ENCODE results near the gene PRR15. TPM values are rescaled to one million over a fixed set of nuclear protein-coding genes. Genes with fewer than 3 reads are reported as not detected.
A peak's percentile ranks its signal among the peaks of the same experiment; 100 is the strongest.

The PRR15 gene
- total and polyA plus RNA-seq, 2 of the 13 experiments (the other 11 are each of a cell fraction or from before 2014, with no cell fraction given), result 2.3 to 7.8 TPM

DNA sequence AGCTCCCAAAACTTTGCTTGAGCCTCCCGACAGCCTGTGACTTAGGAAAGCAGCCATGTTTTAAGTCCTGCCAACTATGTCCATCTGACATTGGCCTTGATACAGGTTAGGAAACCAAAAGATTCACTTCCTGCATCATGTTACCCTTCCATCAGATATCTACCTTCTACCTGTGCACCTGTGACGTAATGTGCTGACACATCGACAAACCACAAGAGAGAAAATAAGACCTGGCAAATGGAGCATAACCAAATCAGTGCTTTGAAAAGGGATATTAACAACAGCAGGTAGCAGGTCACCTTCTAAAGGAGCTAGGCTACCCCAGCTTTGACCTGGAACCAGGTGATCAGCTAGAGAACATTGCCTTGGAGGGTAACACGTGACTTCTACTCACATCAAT, 14.8 kb upstream of the PRR15 start:
- 90% methylated on average over 4 of the region's 4 CpGs for WGBS (ENCODE audit: low lambda C conversion rate)
- ChIA-PET CTCF (ENCODE audit: low intra/inter-chr PET ratio, low total read pairs) (no interaction called here), POLR2A (interaction anchor here (1.1 kb wide), 1 partner anchor 10 kb away, joined by 3 read pairs; no protein-coding TSS in a partner anchor)
- no peak overlapping the region for H3K9ac ChIP-seq (ENCODE audit: insufficient read depth, low read depth, low read length)
- no peaks in the 10 kb centered on the region for H3K27me3 ChIP-seq (ENCODE audit: control insufficient read depth in 1 of 2, insufficient read depth in 2 of 2, low read length in 2 of 2)
- TF ChIP-seq MAFK (conservative IDR thresholded peaks at IDR 0.05 in 1 of 2, IDR thresholded peaks at IDR 0.05 in 1 of 2; ENCODE audit: low read length in 2 of 2) (peak in 1 of 2 experiments; percentile 59; a peak in 2 of 4 replicates), RNF2 (conservative IDR thresholded peaks at IDR 0.05; ENCODE audit: low read depth) (no peak), MAFF (IDR thresholded peaks at IDR 0.05; ENCODE audit: low read depth, low read length) (0 out of 2 replicates have a peak, but pooled peaks have one; percentile 31)
- TF ChIP-seq, protein P1, sequence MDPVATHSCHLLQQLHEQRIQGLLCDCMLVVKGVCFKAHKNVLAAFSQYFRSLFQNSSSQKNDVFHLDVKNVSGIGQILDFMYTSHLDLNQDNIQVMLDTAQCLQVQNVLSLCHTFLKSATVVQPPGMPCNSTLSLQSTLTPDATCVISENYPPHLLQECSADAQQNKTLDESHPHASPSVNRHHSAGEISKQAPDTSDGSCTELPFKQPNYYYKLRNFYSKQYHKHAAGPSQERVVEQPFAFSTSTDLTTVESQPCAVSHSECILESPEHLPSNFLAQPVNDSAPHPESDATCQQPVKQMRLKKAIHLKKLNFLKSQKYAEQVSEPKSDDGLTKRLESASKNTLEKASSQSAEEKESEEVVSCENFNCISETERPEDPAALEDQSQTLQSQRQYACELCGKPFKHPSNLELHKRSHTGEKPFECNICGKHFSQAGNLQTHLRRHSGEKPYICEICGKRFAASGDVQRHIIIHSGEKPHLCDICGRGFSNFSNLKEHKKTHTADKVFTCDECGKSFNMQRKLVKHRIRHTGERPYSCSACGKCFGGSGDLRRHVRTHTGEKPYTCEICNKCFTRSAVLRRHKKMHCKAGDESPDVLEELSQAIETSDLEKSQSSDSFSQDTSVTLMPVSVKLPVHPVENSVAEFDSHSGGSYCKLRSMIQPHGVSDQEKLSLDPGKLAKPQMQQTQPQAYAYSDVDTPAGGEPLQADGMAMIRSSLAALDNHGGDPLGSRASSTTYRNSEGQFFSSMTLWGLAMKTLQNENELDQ (CRISPR knock-in tag; IDR thresholded peaks at IDR 0.05; ENCODE audit: borderline replicate concordance), result no peak
- no peaks in the 10 kb centered on the region for H4K20me1 ChIP-seq (ENCODE audit: insufficient read depth, low read length)
- H3K27ac ChIP-seq (ENCODE audit: extremely low read length, insufficient read depth, low read length), result no peak overlapping the region
- FAIRE-seq (no peak), DNase-seq (ENCODE audit: low spot score) (no peak), ATAC-seq (no peak)
- intact Hi-C loops (cut with micrococcal nuclease; ENCODE audit: unreplicated experiment), result loop anchor here (10.0 kb wide), 1 partner anchor 54 kb away; no protein-coding TSS in a partner anchor
- peaks cover 0 to 4% of the 10 kb centered on the region in 2 experiments; a peak in 2 of 5 replicates for H3K36me3 ChIP-seq (replicated peaks in 1 of 2; ENCODE audit: control insufficient read depth in 1 of 2, insufficient read depth in 2 of 2, low read length in 2 of 2)
- H3K4me3 ChIP-seq (replicated peaks in 1 of 3; ENCODE audit: insufficient read depth in 1 of 3, low read depth in 2 of 3, low read length in 3 of 3), result no peak overlapping the region
- H3K9me3 ChIP-seq (ENCODE audit: low read length), result no peaks in the 10 kb centered on the region
- H2AFZ ChIP-seq (ENCODE audit: low read length), result no peak overlapping the region
- no peaks in the 10 kb centered on the region for H3K79me2 ChIP-seq (ENCODE audit: insufficient read depth, low read length)
- no peak overlapping the region for H3K4me2 ChIP-seq (ENCODE audit: low read depth, low read length)
- no TSS peak for BruUV-seq (replicated peaks)
- in situ Hi-C loops (cut with HindIII; ENCODE audit: extremely low pct_ligation_motif_present, low pct_unique_long_range_greater_than_20kb), result no loop called here
- H3K4me1 ChIP-seq (ENCODE audit: insufficient read depth, low read length), result no peaks in the 10 kb centered on the region

DNA sequence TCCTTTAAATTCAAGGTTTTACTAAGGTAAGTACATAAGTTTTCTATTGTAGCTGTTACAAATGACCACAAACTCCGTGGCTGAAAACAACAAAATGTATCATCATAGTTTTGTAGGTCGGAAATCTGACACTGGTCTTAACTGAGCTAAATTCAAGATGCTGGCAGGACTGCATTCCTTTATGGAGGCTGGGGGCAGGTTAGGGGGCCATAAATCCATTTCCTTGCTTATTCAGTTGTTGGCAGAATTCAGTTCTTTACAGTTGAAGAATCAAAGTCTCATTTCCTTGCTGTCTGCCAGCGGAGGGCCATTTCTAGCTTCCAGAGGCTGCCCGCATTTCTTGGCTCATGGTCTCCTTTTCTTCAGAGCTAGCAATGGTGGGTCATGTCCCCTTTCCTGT, 11.2 kb upstream of the PRR15 start:
- no peak overlapping the region for H3K27ac ChIP-seq (ENCODE audit: extremely low read length, insufficient read depth, low read length)
- in situ Hi-C loops (cut with HindIII; ENCODE audit: extremely low pct_ligation_motif_present, low pct_unique_long_range_greater_than_20kb), result no loop called here
- no peaks in the 10 kb centered on the region for H4K20me1 ChIP-seq (ENCODE audit: insufficient read depth, low read length)
- H3K4me3 ChIP-seq (replicated peaks in 1 of 3; ENCODE audit: insufficient read depth in 1 of 3, low read depth in 2 of 3, low read length in 3 of 3), result no peak overlapping the region
- ChIA-PET POLR2A (interaction anchor here (1.1 kb wide), 1 partner anchor 10 kb away, joined by 3 read pairs; no protein-coding TSS in a partner anchor), CTCF (ENCODE audit: low intra/inter-chr PET ratio, low total read pairs) (no interaction called here)
- H3K79me2 ChIP-seq (ENCODE audit: insufficient read depth, low read length), result no peaks in the 10 kb centered on the region
- H3K9me3 ChIP-seq (ENCODE audit: low read length), result no peaks in the 10 kb centered on the region
- H3K36me3 ChIP-seq (replicated peaks in 1 of 2; ENCODE audit: control insufficient read depth in 1 of 2, insufficient read depth in 2 of 2, low read length in 2 of 2), result peaks cover 0 to 4% of the 10 kb centered on the region in 2 experiments; a peak in 2 of 5 replicates
- H2AFZ ChIP-seq (ENCODE audit: low read length), result no peak overlapping the region
- no TSS peak for BruUV-seq (replicated peaks)
- H3K27me3 ChIP-seq (ENCODE audit: control insufficient read depth in 1 of 2, insufficient read depth in 2 of 2, low read length in 2 of 2), result no peaks in the 10 kb centered on the region
- H3K9ac ChIP-seq (ENCODE audit: insufficient read depth, low read depth, low read length), result no peak overlapping the region
- H3K4me2 ChIP-seq (ENCODE audit: low read depth, low read length), result no peak overlapping the region
- WGBS (ENCODE audit: low lambda C conversion rate), result 97% methylated on average over 4 of the region's 4 CpGs
- H3K4me1 ChIP-seq (ENCODE audit: insufficient read depth, low read length), result no peaks in the 10 kb centered on the region
- DNase-seq (ENCODE audit: low spot score) (no peak), FAIRE-seq (no peak), ATAC-seq (no peak)
- intact Hi-C loops (cut with micrococcal nuclease; ENCODE audit: unreplicated experiment), result no loop called here
- TF ChIP-seq, protein P2, sequence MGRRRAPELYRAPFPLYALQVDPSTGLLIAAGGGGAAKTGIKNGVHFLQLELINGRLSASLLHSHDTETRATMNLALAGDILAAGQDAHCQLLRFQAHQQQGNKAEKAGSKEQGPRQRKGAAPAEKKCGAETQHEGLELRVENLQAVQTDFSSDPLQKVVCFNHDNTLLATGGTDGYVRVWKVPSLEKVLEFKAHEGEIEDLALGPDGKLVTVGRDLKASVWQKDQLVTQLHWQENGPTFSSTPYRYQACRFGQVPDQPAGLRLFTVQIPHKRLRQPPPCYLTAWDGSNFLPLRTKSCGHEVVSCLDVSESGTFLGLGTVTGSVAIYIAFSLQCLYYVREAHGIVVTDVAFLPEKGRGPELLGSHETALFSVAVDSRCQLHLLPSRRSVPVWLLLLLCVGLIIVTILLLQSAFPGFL (CRISPR knock-in tag; IDR thresholded peaks at IDR 0.05), result no peak
- TF ChIP-seq ZKSCAN1 (IDR thresholded peaks at IDR 0.05; ENCODE audit: low read length) (no peak), NFE2L2 (IDR thresholded peaks at IDR 0.05; ENCODE audit: low read length) (no peak)
- TF ChIP-seq, protein P3, sequence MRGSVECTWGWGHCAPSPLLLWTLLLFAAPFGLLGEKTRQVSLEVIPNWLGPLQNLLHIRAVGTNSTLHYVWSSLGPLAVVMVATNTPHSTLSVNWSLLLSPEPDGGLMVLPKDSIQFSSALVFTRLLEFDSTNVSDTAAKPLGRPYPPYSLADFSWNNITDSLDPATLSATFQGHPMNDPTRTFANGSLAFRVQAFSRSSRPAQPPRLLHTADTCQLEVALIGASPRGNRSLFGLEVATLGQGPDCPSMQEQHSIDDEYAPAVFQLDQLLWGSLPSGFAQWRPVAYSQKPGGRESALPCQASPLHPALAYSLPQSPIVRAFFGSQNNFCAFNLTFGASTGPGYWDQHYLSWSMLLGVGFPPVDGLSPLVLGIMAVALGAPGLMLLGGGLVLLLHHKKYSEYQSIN (CRISPR knock-in tag; IDR thresholded peaks at IDR 0.05; ENCODE audit: borderline replicate concordance), result no peak
- TF ChIP-seq, protein P4, sequence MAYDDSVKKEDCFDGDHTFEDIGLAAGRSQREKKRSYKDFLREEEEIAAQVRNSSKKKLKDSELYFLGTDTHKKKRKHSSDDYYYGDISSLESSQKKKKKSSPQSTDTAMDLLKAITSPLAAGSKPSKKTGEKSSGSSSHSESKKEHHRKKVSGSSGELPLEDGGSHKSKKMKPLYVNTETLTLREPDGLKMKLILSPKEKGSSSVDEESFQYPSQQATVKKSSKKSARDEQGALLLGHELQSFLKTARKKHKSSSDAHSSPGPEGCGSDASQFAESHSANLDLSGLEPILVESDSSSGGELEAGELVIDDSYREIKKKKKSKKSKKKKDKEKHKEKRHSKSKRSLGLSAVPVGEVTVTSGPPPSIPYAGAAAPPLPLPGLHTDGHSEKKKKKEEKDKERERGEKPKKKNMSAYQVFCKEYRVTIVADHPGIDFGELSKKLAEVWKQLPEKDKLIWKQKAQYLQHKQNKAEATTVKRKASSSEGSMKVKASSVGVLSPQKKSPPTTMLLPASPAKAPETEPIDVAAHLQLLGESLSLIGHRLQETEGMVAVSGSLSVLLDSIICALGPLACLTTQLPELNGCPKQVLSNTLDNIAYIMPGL (CRISPR knock-in tag; IDR thresholded peaks at IDR 0.05; ENCODE audit: borderline replicate concordance in 1 of 2, low read depth in 1 of 2), result no peak
